ENCODE measurements around the gene IQCB1. TPM values are rescaled to one million over a fixed set of nuclear protein-coding genes. Genes with fewer than 3 reads are reported as not detected.

Gene IQCB1
- total RNA-seq, 1 donor from 2014 or later: 34.1 TPM

- H3K27me3 Mint-ChIP-seq (ENCODE audit: low read depth): no peaks in the 10 kb centered on the region
- DNase-seq (ENCODE audit: low spot score in 2 of 2, unreplicated experiment in 2 of 2): no peak
- no peak overlapping the region for H3K27ac Mint-ChIP-seq
- no peaks in the 10 kb centered on the region for H3K4me1 Mint-ChIP-seq
- H3K36me3 Mint-ChIP-seq: peaks cover 35% of the 10 kb centered on the region
- no peak for TF ChIP-seq CTCF (IDR thresholded peaks at IDR 0.05; ENCODE audit: unreplicated experiment)
- H3K9me3 Mint-ChIP-seq: no peaks in the 10 kb centered on the region
- H3K4me3 Mint-ChIP-seq: no peak overlapping the region
Measured at GRCh38 chr3:121803771-121804320, 31.0 kb downstream of the IQCB1 start.

- H3K36me3 Mint-ChIP-seq: peaks cover 28% of the 10 kb centered on the region
- no peaks in the 10 kb centered on the region for H3K4me1 Mint-ChIP-seq
- H3K9me3 Mint-ChIP-seq: no peaks in the 10 kb centered on the region
- H3K27me3 Mint-ChIP-seq (ENCODE audit: low read depth): no peaks in the 10 kb centered on the region
- H3K4me3 Mint-ChIP-seq: no peak overlapping the region
- H3K27ac Mint-ChIP-seq: no peak overlapping the region
- no peak for TF ChIP-seq CTCF (IDR thresholded peaks at IDR 0.05; ENCODE audit: unreplicated experiment)
- DNase-seq (ENCODE audit: low spot score in 2 of 2, unreplicated experiment in 2 of 2): no peak
Measured at GRCh38 chr3:121800906-121801305, 34.0 kb downstream of the IQCB1 start.

- Mint-ChIP-seq H3K4me1 (no peaks in the 10 kb centered on the region), H3K27ac (no peak overlapping the region), H3K36me3 (peaks cover 17% of the 10 kb centered on the region), H3K27me3 (ENCODE audit: low read depth) (no peaks in the 10 kb centered on the region), H3K4me3 (no peak overlapping the region), H3K9me3 (no peaks in the 10 kb centered on the region)
- no peak for TF ChIP-seq CTCF (IDR thresholded peaks at IDR 0.05; ENCODE audit: unreplicated experiment)
- no peak for DNase-seq (ENCODE audit: low spot score in 2 of 2, unreplicated experiment in 2 of 2)
Measured at GRCh38 chr3:121796970-121797369, 37.9 kb downstream of the IQCB1 start.

- H3K4me3 Mint-ChIP-seq: no peak overlapping the region
- H3K36me3 Mint-ChIP-seq: peaks cover 27% of the 10 kb centered on the region
- H3K9me3 Mint-ChIP-seq: no peaks in the 10 kb centered on the region
- no peak for DNase-seq (ENCODE audit: low spot score in 2 of 2, unreplicated experiment in 2 of 2)
- no peaks in the 10 kb centered on the region for H3K4me1 Mint-ChIP-seq
- H3K27me3 Mint-ChIP-seq (ENCODE audit: low read depth): no peaks in the 10 kb centered on the region
- no peak overlapping the region for H3K27ac Mint-ChIP-seq
- TF ChIP-seq CTCF (IDR thresholded peaks at IDR 0.05; ENCODE audit: unreplicated experiment): no peak
Measured at GRCh38 chr3:121794264-121794983, 40.4 kb downstream of the IQCB1 start.

GRCh38 chr3:121793078-121793477 is 41.8 kb downstream of the IQCB1 start:
- Mint-ChIP-seq H3K4me3 (no peak overlapping the region), H3K4me1 (no peaks in the 10 kb centered on the region), H3K36me3 (peaks cover 40% of the 10 kb centered on the region), H3K9me3 (no peaks in the 10 kb centered on the region), H3K27me3 (ENCODE audit: low read depth) (no peaks in the 10 kb centered on the region), H3K27ac (no peak overlapping the region)
- no peak for DNase-seq (ENCODE audit: low spot score in 2 of 2, unreplicated experiment in 2 of 2)
- no peak for TF ChIP-seq CTCF (IDR thresholded peaks at IDR 0.05; ENCODE audit: unreplicated experiment)
